Duodenal mucosa (tissue), 2 donors: Measurements from ENCODE around the gene BTG1.
A peak's percentile ranks its signal among the peaks of the same experiment; 100 is the strongest.

ENCODE experiments used
- H3K27ac ChIP-seq: one replicate; pipeline ENCODE4 v1.7.0; 2013; ENCODE audit warnings: low read depth, low read length
- H3K27me3 ChIP-seq, 2 donors: one replicate each; pipeline ENCODE4 v1.7.0; 2013; ENCODE audit warnings: low read length in 2 of 2, control low read depth in 1 of 2; ENCODE audit not compliant: insufficient read depth in 2 of 2, control insufficient read depth in 1 of 2
- H3K36me3 ChIP-seq, 2 donors: one replicate each; pipeline ENCODE4 v1.7.0; 2013; ENCODE audit warnings: low read length in 2 of 2, control low read depth in 1 of 2; ENCODE audit not compliant: insufficient read depth in 2 of 2, control insufficient read depth in 1 of 2
- H3K4me1 ChIP-seq, 2 donors: one replicate each; pipeline ENCODE4 v1.7.0; 2013; ENCODE audit warnings: low read length in 2 of 2, control low read depth in 1 of 2; ENCODE audit not compliant: insufficient read depth in 2 of 2, control insufficient read depth in 1 of 2
- H3K4me3 ChIP-seq, 2 donors: one replicate each; pipeline ENCODE4 v1.7.0; 2013; ENCODE audit warnings: low read length in 2 of 2, low read depth in 1 of 2
- H3K9ac ChIP-seq, 2 donors: one replicate each; pipeline ENCODE4 v1.7.0; 2013; ENCODE audit warnings: low read length in 2 of 2, low read depth in 1 of 2
- H3K9me3 ChIP-seq, 2 donors: one replicate each; pipeline ENCODE4 v1.7.0; 2013; ENCODE audit warnings: low read length in 2 of 2, control low read depth in 1 of 2; ENCODE audit not compliant: control insufficient read depth in 1 of 2

BTG1 gene

GRCh38 chr12:92123780-92124688 lies 21.6 kb downstream of the BTG1 start:
- Histone ChIP-seq H3K4me1 (peaks cover 0 to 27% of the 10 kb centered on the region in 2 donors), H3K9me3 (peaks cover 2 to 9% of the 10 kb centered on the region in 2 donors), H3K36me3 (no peaks in the 10 kb centered on the region), H3K4me3 (peak overlapping the region in 1 of 2 donors; percentile 30), H3K27ac (no peak overlapping the region), H3K9ac (no peak overlapping the region), H3K27me3 (no peaks in the 10 kb centered on the region)

DNA sequence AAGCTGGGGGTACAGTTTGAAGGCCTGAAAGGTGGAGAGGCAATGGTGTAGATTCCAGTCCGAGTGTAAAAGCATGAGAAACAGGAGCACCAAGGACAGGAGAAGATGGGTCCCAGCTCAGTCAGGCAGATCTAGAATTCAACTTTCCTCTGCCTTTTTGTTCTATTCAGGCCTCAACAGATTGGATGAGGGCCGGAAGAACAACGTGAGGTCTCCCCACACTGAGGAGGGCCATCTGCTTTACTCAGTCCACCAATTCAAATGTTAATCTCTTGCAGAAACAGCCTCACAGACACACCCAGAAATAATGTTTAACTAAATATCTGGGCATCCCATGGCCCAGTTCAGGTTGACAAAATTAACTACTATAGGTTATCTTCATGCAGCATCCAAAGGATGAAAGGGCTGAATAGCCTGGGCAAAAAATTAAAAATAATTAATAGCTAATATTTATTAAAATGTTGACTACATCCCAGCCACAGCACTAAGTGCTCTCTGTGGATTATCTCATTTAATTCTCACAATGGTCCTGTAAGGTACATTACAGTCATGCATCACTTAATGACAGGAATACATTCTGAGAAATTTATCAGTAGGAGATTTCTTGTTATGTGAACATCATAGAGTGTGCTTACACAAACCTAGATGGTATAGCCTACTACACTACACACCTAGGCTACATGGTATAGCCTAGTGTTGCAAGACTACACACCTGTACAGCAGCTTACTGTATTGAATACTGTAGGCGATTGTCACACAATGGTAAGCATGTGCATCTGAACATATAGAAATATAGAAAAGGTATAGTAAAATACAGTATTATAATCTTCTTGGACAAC lies 22.5 kb downstream of the BTG1 start:
- Histone ChIP-seq H3K4me1 (peaks cover 0 to 27% of the 10 kb centered on the region in 2 donors), H3K27ac (no peak overlapping the region), H3K9ac (no peak overlapping the region), H3K36me3 (no peaks in the 10 kb centered on the region), H3K4me3 (no peak overlapping the region), H3K9me3 (peaks cover 2 to 9% of the 10 kb centered on the region in 2 donors), H3K27me3 (no peaks in the 10 kb centered on the region)

- Histone ChIP-seq H3K36me3 (no peaks in the 10 kb centered on the region), H3K9ac (no peak overlapping the region), H3K27me3 (no peaks in the 10 kb centered on the region), H3K9me3 (peaks cover 2 to 9% of the 10 kb centered on the region in 2 donors), H3K4me3 (no peak overlapping the region), H3K27ac (no peak overlapping the region), H3K4me1 (peaks cover 0 to 27% of the 10 kb centered on the region in 2 donors)
Measured at GRCh38 chr12:92121826-92122225, 23.8 kb downstream of the BTG1 start.

GRCh38 chr12:92118826-92119536 lies 26.7 kb downstream of the BTG1 start:
- Histone ChIP-seq H3K9ac (no peak overlapping the region), H3K9me3 (peaks cover 2 to 9% of the 10 kb centered on the region in 2 donors), H3K27me3 (no peaks in the 10 kb centered on the region), H3K36me3 (no peaks in the 10 kb centered on the region), H3K4me3 (no peak overlapping the region), H3K27ac (no peak overlapping the region), H3K4me1 (peaks cover 0 to 10% of the 10 kb centered on the region in 2 donors)

- Histone ChIP-seq H3K9ac (no peak overlapping the region), H3K36me3 (no peaks in the 10 kb centered on the region), H3K4me1 (no peaks in the 10 kb centered on the region), H3K9me3 (peaks cover 0 to 8% of the 10 kb centered on the region in 2 donors), H3K4me3 (no peak overlapping the region), H3K27me3 (no peaks in the 10 kb centered on the region), H3K27ac (no peak overlapping the region)
Measured at GRCh38 chr12:92114834-92115233, 30.8 kb downstream of the BTG1 start.

DNA sequence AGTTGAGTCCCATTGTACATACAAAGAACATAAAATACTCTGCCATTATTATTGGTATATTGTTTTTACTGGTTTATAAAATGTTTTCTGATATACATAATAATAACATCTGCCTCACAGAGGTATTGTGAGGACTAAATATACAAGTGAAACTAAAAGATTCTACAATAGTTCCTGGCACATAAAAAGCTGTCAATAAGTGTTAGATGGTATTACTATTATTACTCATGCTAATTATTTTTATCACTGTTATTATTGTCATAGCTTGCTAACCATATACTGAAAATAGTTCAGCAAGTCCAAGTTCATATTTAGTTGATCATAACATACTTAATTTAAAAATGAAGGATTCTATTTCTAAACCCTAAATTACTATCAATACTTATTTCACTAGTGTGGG lies 34.4 kb downstream of the BTG1 start:
- Histone ChIP-seq H3K9ac (no peak overlapping the region), H3K36me3 (no peaks in the 10 kb centered on the region), H3K27me3 (no peaks in the 10 kb centered on the region), H3K4me1 (peaks cover 0 to 8% of the 10 kb centered on the region in 2 donors), H3K9me3 (no peaks in the 10 kb centered on the region), H3K27ac (no peak overlapping the region), H3K4me3 (no peak overlapping the region)

GRCh38 chr12:92110083-92110640 lies 35.5 kb downstream of the BTG1 start:
- H3K9me3 ChIP-seq: no peaks in the 10 kb centered on the region
- H3K27ac ChIP-seq: no peak overlapping the region
- H3K27me3 ChIP-seq: no peaks in the 10 kb centered on the region
- H3K9ac ChIP-seq: no peak overlapping the region
- peaks cover 0 to 8% of the 10 kb centered on the region in 2 donors for H3K4me1 ChIP-seq
- H3K4me3 ChIP-seq: no peak overlapping the region
- H3K36me3 ChIP-seq: no peaks in the 10 kb centered on the region

- Histone ChIP-seq H3K4me1 (peaks cover 0 to 8% of the 10 kb centered on the region in 2 donors), H3K27ac (no peak overlapping the region), H3K4me3 (no peak overlapping the region), H3K9ac (no peak overlapping the region), H3K9me3 (no peaks in the 10 kb centered on the region), H3K27me3 (no peaks in the 10 kb centered on the region), H3K36me3 (no peaks in the 10 kb centered on the region)
Measured at GRCh38 chr12:92109613-92110012, 36.0 kb downstream of the BTG1 start.

- Histone ChIP-seq H3K9me3 (no peaks in the 10 kb centered on the region), H3K27ac (no peak overlapping the region), H3K4me3 (no peak overlapping the region), H3K4me1 (peaks cover 0 to 8% of the 10 kb centered on the region in 2 donors), H3K36me3 (no peaks in the 10 kb centered on the region), H3K9ac (no peak overlapping the region), H3K27me3 (no peaks in the 10 kb centered on the region)
Measured at GRCh38 chr12:92108651-92109050, 37.0 kb downstream of the BTG1 start.
